ENCODE measurements around the gene FAM118A.

The FAM118A gene

GRCh38 chr22:45340323-45340722 is 30.6 kb downstream of the FAM118A start:
- no peaks in the 10 kb centered on the region for H3K27me3 ChIP-seq (ENCODE audit: insufficient read depth, low read length, poor library complexity, severe bottlenecking)
- no peak overlapping the region for H3K9ac ChIP-seq (ENCODE audit: low read depth, low read length, poor library complexity, severe bottlenecking)
- H3K79me2 ChIP-seq (ENCODE audit: insufficient read depth, low read length) = no peaks in the 10 kb centered on the region
- H3F3A ChIP-seq (ENCODE audit: low read depth) = no peaks in the 10 kb centered on the region
- H3K9me3 ChIP-seq (ENCODE audit: insufficient read depth, low read depth, low read length) = no peaks in the 10 kb centered on the region
- H3K4me2 ChIP-seq (ENCODE audit: low read depth, low read length, poor library complexity, severe bottlenecking) = no peak overlapping the region
- H2AFZ ChIP-seq (ENCODE audit: low read length) = no peak overlapping the region
- H3K9me2 ChIP-seq (replicated peaks; ENCODE audit: low read depth, low read length) = no peaks in the 10 kb centered on the region
- H3K4me3 ChIP-seq (ENCODE audit: low read length, poor library complexity, severe bottlenecking) = no peak overlapping the region
- no peak for TF ChIP-seq CTCF (conservative IDR thresholded peaks at IDR 0.05; ENCODE audit: low read length)
- no peak for TF ChIP-seq EZH2phosphoT487 (IDR thresholded peaks at IDR 0.05; ENCODE audit: borderline replicate concordance)
- no peaks in the 10 kb centered on the region for H4K20me1 ChIP-seq (ENCODE audit: insufficient read depth, low read length, poor library complexity, severe bottlenecking)
- peaks cover 6% of the 10 kb centered on the region for H3K4me1 ChIP-seq (ENCODE audit: insufficient read depth, low read length, poor library complexity, severe bottlenecking)
- peaks cover 34% of the 10 kb centered on the region; the same call in 1 of the 2 replicates for H3K36me3 ChIP-seq (ENCODE audit: insufficient read depth, low read length)

- H3K9ac ChIP-seq (ENCODE audit: low read depth, low read length, poor library complexity, severe bottlenecking) = no peak overlapping the region
- no peaks in the 10 kb centered on the region for H3K27me3 ChIP-seq (ENCODE audit: insufficient read depth, low read length, poor library complexity, severe bottlenecking)
- no peak overlapping the region for H3K4me2 ChIP-seq (ENCODE audit: low read depth, low read length, poor library complexity, severe bottlenecking)
- H3K36me3 ChIP-seq (ENCODE audit: insufficient read depth, low read length) = peaks cover 24% of the 10 kb centered on the region; the same call in 1 of the 2 replicates
- no peak overlapping the region for H2AFZ ChIP-seq (ENCODE audit: low read length)
- no peaks in the 10 kb centered on the region for H4K20me1 ChIP-seq (ENCODE audit: insufficient read depth, low read length, poor library complexity, severe bottlenecking)
- H3K4me3 ChIP-seq (ENCODE audit: low read length, poor library complexity, severe bottlenecking) = no peak overlapping the region
- H3K9me3 ChIP-seq (ENCODE audit: insufficient read depth, low read depth, low read length) = no peaks in the 10 kb centered on the region
- no peaks in the 10 kb centered on the region for H3K9me2 ChIP-seq (replicated peaks; ENCODE audit: low read depth, low read length)
- no peaks in the 10 kb centered on the region for H3K79me2 ChIP-seq (ENCODE audit: insufficient read depth, low read length)
- H3K4me1 ChIP-seq (ENCODE audit: insufficient read depth, low read length, poor library complexity, severe bottlenecking) = peaks cover 6% of the 10 kb centered on the region
- H3F3A ChIP-seq (ENCODE audit: low read depth) = no peaks in the 10 kb centered on the region
- no peak for TF ChIP-seq EZH2phosphoT487 (IDR thresholded peaks at IDR 0.05; ENCODE audit: borderline replicate concordance)
- no peak for TF ChIP-seq CTCF (conservative IDR thresholded peaks at IDR 0.05; ENCODE audit: low read length)
These were observed 31.8 kb downstream of the FAM118A start for GRCh38 chr22:45341498-45341897.

- no peaks in the 10 kb centered on the region for H3K79me2 ChIP-seq (ENCODE audit: insufficient read depth, low read length)
These were observed 33.4 kb downstream of the FAM118A start for GRCh38 chr22:45343143-45343542.

More at GRCh38 chr22:45343143-45343542, 33.4 kb downstream of the FAM118A start:
- Histone ChIP-seq H4K20me1 (ENCODE audit: insufficient read depth, low read length, poor library complexity, severe bottlenecking) (no peaks in the 10 kb centered on the region), H3K36me3 (ENCODE audit: insufficient read depth, low read length) (peaks cover 17% of the 10 kb centered on the region; the same call in 1 of the 2 replicates), H3K9me2 (replicated peaks; ENCODE audit: low read depth, low read length) (no peaks in the 10 kb centered on the region), H2AFZ (ENCODE audit: low read length) (no peak overlapping the region), H3K9ac (ENCODE audit: low read depth, low read length, poor library complexity, severe bottlenecking) (no peak overlapping the region), H3K4me3 (ENCODE audit: low read length, poor library complexity, severe bottlenecking) (no peak overlapping the region), H3K4me1 (ENCODE audit: insufficient read depth, low read length, poor library complexity, severe bottlenecking) (peaks cover 6% of the 10 kb centered on the region), H3F3A (ENCODE audit: low read depth) (no peaks in the 10 kb centered on the region), H3K4me2 (ENCODE audit: low read depth, low read length, poor library complexity, severe bottlenecking) (no peak overlapping the region), H3K27me3 (ENCODE audit: insufficient read depth, low read length, poor library complexity, severe bottlenecking) (no peaks in the 10 kb centered on the region), H3K9me3 (ENCODE audit: insufficient read depth, low read depth, low read length) (no peaks in the 10 kb centered on the region)
- no peak for TF ChIP-seq CTCF (conservative IDR thresholded peaks at IDR 0.05; ENCODE audit: low read length)
- TF ChIP-seq EZH2phosphoT487 (IDR thresholded peaks at IDR 0.05; ENCODE audit: borderline replicate concordance) = no peak
